Measurements from ENCODE around the gene CUL2.

DNA sequence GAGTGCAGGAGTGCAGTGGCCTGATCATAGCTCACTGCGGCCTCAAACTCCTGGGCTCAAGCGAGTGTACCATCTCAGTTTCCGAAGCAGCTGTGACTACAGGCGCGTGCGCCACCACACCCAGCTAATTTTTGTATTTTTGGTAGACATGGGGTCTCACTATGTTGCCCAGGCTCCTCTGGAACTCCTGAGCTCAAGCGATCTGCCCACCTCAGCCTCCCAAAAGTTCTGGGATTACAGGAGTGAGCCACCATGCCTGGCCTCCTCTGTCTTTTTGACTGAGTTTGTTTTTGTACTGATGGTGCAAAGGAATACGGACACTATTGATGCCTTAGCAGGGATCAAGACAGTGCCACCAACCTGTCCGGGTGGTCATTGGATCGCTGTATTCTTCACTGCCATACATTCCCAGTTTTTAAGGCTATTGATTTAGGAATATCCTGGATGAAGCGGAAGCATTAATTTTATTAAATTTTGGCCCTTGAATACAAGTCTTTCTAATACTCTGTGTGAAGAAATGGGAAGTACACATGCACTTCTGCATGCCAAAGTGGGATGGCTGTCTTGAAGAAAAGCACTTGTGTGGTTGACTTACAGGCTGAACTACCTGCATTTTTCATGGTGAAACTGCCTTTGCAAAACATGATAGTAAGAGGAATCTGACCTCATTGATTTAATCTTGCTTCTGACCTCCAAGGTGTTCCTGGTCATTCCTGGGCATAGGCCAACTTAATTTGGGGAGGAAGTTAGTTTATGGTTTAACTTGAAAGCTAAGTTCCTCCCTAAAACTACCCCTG is 2.1 kb upstream of the CUL2 start:
- TF ChIP-seq, protein P1, sequence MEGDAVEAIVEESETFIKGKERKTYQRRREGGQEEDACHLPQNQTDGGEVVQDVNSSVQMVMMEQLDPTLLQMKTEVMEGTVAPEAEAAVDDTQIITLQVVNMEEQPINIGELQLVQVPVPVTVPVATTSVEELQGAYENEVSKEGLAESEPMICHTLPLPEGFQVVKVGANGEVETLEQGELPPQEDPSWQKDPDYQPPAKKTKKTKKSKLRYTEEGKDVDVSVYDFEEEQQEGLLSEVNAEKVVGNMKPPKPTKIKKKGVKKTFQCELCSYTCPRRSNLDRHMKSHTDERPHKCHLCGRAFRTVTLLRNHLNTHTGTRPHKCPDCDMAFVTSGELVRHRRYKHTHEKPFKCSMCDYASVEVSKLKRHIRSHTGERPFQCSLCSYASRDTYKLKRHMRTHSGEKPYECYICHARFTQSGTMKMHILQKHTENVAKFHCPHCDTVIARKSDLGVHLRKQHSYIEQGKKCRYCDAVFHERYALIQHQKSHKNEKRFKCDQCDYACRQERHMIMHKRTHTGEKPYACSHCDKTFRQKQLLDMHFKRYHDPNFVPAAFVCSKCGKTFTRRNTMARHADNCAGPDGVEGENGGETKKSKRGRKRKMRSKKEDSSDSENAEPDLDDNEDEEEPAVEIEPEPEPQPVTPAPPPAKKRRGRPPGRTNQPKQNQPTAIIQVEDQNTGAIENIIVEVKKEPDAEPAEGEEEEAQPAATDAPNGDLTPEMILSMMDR (IDR thresholded peaks at IDR 0.05): no peak
- no peak for TF ChIP-seq POLR2A (IDR thresholded peaks at IDR 0.05)
